ENCODE measurements around the gene CPB2. TPM values are rescaled to one million over a fixed set of nuclear protein-coding genes. Genes with fewer than 3 reads are reported as not detected.

The CPB2 gene
- not detected for total RNA-seq

- POLR2A ChIA-PET, result no interaction called here
- CTCF ChIA-PET, result no interaction called here
Measured at GRCh38 chr13:46104868-46105267, at the start of gene CPB2. Gene CPB2, minus strand, starts transcription at chr13:46105033. Its CDS starts 24 bp downstream, at chr13:46105009.

GRCh38 chr13:46154136-46154801 is 49.4 kb upstream of the CPB2 start:
- POLR2A ChIA-PET, result interaction anchor here (0.6 kb wide), 1 partner anchor 19 kb away, joined by 3 read pairs; no protein-coding TSS in a partner anchor

DNA sequence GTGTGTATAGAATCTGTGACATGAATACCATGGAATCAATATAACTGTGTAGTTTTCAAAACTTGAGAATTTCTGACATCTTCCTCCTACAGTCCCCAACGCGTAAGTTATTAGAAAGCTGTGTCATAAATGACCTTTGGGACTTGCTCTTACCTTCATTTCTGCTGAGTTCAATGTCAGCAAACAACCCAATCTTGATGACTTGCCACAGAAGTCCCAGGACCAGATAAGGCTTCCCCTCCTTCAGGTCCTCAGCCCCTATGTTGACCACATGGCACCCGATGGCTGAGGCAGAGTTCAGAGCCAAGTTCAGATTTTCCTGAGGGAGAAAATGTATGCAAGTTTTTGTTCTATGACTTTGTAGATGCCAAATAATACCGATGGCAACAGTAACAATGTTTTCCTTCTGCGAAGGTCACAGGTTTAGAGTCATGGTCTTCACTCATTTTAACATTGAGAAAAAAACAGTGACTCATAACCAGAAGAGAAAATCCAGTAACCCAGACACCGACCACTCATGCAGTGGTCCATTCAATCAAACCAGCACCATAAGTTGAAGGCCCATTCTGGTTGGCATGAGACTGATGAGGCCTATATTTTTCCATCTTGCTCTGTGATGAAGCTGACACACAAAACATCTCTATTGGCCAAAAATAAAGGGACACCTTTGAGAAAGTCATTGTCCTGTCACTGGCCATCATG is 47.9 kb upstream of the CPB2 start:
- POLR2A ChIA-PET, result interaction anchor here (0.6 kb wide), 1 partner anchor 29 kb away, joined by 3 read pairs; the partner anchor contains the start of gene LCP1

More at GRCh38 chr13:46154136-46154801, 49.4 kb upstream of the CPB2 start:
- CTCF ChIA-PET, result interaction anchor here (1.6 kb wide), 1 partner anchor 11 kb away, joined by 3 read pairs; no protein-coding TSS in a partner anchor

GRCh38 chr13:46150134-46150693 is 45.4 kb upstream of the CPB2 start:
- POLR2A ChIA-PET, result interaction anchor here (0.7 kb wide), 1 partner anchor 33 kb away, joined by 3 read pairs; no protein-coding TSS in a partner anchor

More for the DNA sequence above, 47.9 kb upstream of the CPB2 start:
- CTCF ChIA-PET, result no interaction called here

DNA sequence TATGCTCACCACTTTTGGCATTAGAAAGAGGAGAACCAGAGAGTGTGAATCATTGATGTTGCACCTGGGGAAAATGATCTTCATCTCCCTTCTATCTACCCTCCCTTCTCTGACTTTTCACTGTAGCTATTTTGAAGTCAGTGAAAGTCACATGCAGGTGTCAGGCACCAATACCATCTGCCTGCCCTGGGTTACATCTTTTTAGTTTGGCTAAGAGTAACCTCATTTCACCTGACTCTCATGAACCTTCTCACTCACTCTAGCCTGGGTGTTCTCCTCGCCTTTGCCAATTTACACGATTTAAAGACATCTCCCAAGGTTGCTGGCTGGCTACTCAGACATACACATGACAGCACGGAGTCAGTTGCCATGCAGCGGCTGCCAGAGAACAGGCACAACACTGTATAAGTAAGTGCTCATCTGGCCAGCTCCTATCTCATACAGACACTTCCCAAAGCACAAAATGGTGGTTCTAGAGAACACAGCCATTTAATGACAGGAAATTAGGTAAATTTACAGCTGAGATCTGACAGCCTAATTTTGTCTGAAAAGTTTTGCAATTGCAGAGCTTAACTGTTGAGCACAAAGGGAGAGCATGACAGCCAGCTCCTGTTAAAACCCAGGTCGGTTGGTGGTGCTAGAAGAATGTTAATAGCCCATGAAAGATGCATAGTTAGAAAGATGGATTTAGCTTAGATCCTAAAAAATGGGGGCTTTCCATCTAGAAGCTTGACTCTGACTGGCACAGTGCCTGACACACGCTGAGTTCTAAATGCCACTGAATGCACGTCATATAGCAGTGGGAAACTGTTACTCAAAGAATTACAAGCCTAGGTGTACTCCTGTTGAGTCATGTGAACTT is 44.7 kb upstream of the CPB2 start:
- ChIA-PET POLR2A (no interaction called here), CTCF (interaction anchor here (1.0 to 1.9 kb wide), 3 partner anchors 11 to 23 kb away, joined by 3 to 5 read pairs (median 4); no protein-coding TSS in a partner anchor)

More at GRCh38 chr13:46150134-46150693, 45.4 kb upstream of the CPB2 start:
- CTCF ChIA-PET, result no interaction called here

DNA sequence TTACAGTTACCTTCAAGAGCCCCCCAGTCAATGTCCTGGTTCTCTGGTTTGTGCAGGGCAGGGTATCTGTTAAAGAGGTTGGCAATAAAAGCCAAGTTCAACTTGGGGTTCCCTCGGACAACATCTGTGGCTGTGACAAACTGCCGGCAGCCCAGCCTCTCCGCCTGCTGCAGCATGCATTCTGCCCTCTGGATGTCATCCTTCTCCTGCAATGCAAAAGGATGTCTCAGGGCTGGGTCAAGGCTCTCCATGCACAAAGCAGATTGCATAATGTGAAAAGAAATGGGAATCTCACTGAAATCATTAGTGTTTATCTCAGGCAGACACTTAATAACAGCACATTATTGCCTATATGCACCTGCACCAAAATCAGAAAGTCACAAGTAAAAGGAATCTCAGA is 42.1 kb upstream of the CPB2 start:
- ChIA-PET POLR2A (no interaction called here), CTCF (no interaction called here)

DNA sequence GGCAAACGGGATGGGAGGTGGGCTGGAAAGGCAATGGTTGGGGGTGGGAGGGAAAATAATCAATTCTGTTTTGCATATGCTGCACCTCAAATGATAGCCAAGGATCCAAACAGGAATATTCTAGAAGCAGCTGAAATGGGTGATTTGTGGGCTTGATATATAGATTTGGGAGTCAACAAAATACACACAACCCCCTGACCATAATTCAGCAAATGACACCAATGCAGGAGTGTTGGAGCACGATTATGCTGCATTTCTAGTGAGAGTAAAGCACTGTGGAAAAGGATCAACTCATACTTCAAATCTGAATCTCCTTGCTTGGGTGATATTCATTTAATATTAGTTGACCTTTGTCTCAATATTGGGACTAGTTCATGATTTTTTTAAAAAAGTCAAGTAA is 41.1 kb upstream of the CPB2 start:
- POLR2A ChIA-PET, result interaction anchor here (0.7 kb wide), 1 partner anchor 197 kb away, joined by 4 read pairs; no protein-coding TSS in a partner anchor

DNA sequence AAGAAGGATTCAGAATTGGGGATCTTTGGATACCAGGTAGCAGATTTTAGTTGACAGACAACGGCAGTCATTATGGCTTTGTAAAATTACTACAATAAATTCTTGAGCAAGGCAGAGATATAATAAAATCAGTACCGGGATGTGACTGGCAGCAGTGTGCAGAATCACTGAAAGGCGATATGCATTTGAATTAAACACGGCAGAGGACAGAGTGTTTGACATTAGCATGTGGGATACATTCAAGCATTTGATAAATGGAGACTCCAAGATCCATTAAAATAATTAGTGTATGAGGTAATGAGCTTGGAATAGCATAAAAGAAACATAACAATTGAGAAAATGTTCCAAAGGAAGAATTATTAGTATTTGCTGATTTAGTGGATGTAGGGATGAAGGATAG is 40.3 kb upstream of the CPB2 start:
- CTCF ChIA-PET, result interaction anchor here (1.6 kb wide), 1 partner anchor 18 kb away, joined by 5 read pairs; no protein-coding TSS in a partner anchor
- POLR2A ChIA-PET, result interaction anchor here (0.7 kb wide), 1 partner anchor 196 kb away, joined by 4 read pairs; no protein-coding TSS in a partner anchor

More for the DNA sequence above, 41.1 kb upstream of the CPB2 start:
- CTCF ChIA-PET, result interaction anchor here (1.0 kb wide), 1 partner anchor 94 kb away, joined by 3 read pairs; no protein-coding TSS in a partner anchor

- POLR2A ChIA-PET, result no interaction called here
- CTCF ChIA-PET, result interaction anchor here (1.2 to 1.7 kb wide), 2 partner anchors 12 to 17 kb away, joined by 3 read pairs; no protein-coding TSS in a partner anchor
Measured at GRCh38 chr13:46143184-46143701, 38.4 kb upstream of the CPB2 start.

DNA sequence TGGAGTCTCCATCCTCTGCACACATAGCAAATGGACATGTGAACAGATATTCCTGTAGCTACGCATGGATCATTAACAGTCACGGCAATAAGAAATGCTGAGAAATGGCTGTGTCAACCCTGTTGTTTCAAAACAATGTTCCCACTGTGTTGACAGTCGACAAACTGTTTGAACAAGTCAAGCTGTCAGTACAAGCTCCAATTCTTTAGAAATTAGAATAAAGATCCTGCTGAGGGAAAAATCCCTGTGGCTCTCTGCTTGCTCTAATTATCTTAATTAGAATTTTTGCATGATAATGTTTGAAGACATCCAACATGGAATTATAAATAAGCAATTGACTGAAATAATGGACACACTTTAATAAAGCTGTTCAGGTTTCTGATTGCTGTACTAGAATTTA is 37.9 kb upstream of the CPB2 start:
- POLR2A ChIA-PET, result no interaction called here
- CTCF ChIA-PET, result interaction anchor here (1.2 to 1.7 kb wide), 2 partner anchors 12 to 17 kb away, joined by 3 read pairs; no protein-coding TSS in a partner anchor

GRCh38 chr13:46140044-46140443 is 35.2 kb upstream of the CPB2 start:
- CTCF ChIA-PET, result interaction anchor here (2.1 kb wide), 1 partner anchor 18 kb away, joined by 4 read pairs; no protein-coding TSS in a partner anchor
- POLR2A ChIA-PET, result no interaction called here

- POLR2A ChIA-PET, result no interaction called here
- CTCF ChIA-PET, result interaction anchor here (2.1 kb wide), 1 partner anchor 20 kb away, joined by 4 read pairs; no protein-coding TSS in a partner anchor
Measured at GRCh38 chr13:46137627-46138317, 32.9 kb upstream of the CPB2 start.

- POLR2A ChIA-PET, result no interaction called here
- CTCF ChIA-PET, result no interaction called here
Measured at GRCh38 chr13:46136688-46137087, 31.9 kb upstream of the CPB2 start.

- POLR2A ChIA-PET, result interaction anchor here (0.6 to 0.7 kb wide), 3 partner anchors 10 to 54 kb away, joined by 3 to 8 read pairs (median 4); no protein-coding TSS in a partner anchor
- CTCF ChIA-PET, result interaction anchor here (1.0 to 1.6 kb wide), 2 partner anchors 9 to 25 kb away, joined by 3 to 9 read pairs; no protein-coding TSS in a partner anchor
Measured at GRCh38 chr13:46134961-46135522, 30.2 kb upstream of the CPB2 start.

- POLR2A ChIA-PET, result no interaction called here
- CTCF ChIA-PET, result interaction anchor here (1.6 kb wide), 1 partner anchor 8 kb away, joined by 9 read pairs; no protein-coding TSS in a partner anchor
Measured at GRCh38 chr13:46134494-46134893, 29.7 kb upstream of the CPB2 start.

- POLR2A ChIA-PET, result no interaction called here
- CTCF ChIA-PET, result no interaction called here
Measured at GRCh38 chr13:46132109-46132508, 27.3 kb upstream of the CPB2 start.

DNA sequence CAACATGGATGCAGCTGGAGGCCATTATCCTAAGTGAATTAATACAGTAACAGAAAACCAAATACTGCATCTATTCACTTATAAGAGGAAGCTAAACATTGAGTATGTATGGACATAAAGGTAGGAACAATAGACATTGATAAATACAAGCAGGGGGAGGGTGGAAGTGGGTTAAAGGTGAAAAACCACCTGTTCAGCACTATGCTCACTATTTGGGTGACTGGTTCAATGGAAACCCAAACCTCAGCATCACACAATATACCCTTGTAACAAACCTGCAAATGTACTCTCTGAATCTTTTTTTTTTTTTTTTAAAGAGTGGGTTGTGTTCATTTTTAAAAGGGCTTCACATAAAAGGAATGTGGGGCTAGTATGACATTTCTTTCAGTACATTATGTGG is 26.9 kb upstream of the CPB2 start:
- CTCF ChIA-PET, result interaction anchor here (0.5 kb wide), 1 partner anchor 73 kb away, joined by 3 read pairs; no protein-coding TSS in a partner anchor
- POLR2A ChIA-PET, result no interaction called here
